A549 (cell line): ENCODE results near the gene PDZK1IP1. TPM values are rescaled to one million over a fixed set of nuclear protein-coding genes. Genes with fewer than 3 reads are reported as not detected.
"Not testable (repeated sequence)": the region's sequence is repeated elsewhere in the genome, so short reads cannot be mapped to it uniquely, and the experiment has no call there.

ENCODE experiments used
- ATAC-seq, 2 experiments: fragments of 200-7000 bp in 1 of 2; fragments of >200 bp in 1 of 2; cut with Nextera tagmentation in 1 of 2; cut with Tn5 transposase in 1 of 2; 3 replicates each; pipeline versions ENCODE4 v1.8.0 to v1.9.1; 2018 to 2020; ENCODE audit warnings: mild to moderate bottlenecking in 1 of 2, moderate library complexity in 1 of 2
- CTCF ChIA-PET: fragments of 300-600 bp; sonication (Branson Sonifier 250); formaldehyde crosslinking; extraction: SDS; loops from one replicate; lab custom pipeline; 2021; ENCODE audit warnings: antibody characterized with exemption, inconsistent platforms; lab: Yijun Ruan, JAX
- POLR2A ChIA-PET: fragments of 350-600 bp; formaldehyde crosslinking; extraction: SDS; loops from one replicate; lab custom pipeline; 2021; ENCODE audit warnings: antibody characterized with exemption, inconsistent platforms; lab: Yijun Ruan, JAX
- DNase-seq, 2 experiments: peaks; one replicate each; pipeline versions ENCODE4 v3.0.0 to v3.0.0-alpha.2; 2011 to 2016; ENCODE audit warnings: low read depth in 1 of 2, low spot score in 1 of 2
- FAIRE-seq: peaks from 2 replicates; lab custom pipeline; 2011; peaks lifted over from hg19 to GRCh38; lab: Jason Lieb, UNC
- H3K27ac ChIP-seq, 2 experiments: fragments of >200 bp; sonication (Bioruptor Twin); formaldehyde crosslinking; 3 replicates each; pipeline ENCODE4 v1.5.1; 2016 to 2017
- H3K4me1 ChIP-seq: fragments of >200 bp; sonication (Bioruptor Twin); formaldehyde crosslinking; 3 replicates; pipeline ENCODE4 v1.6.1; 2016
- H3K4me2 ChIP-seq: fragments of >200 bp; sonication (Bioruptor Twin); formaldehyde crosslinking; 3 replicates; pipeline ENCODE4 v1.6.1; 2016
- H3K4me3 ChIP-seq: fragments of >200 bp; sonication (Bioruptor Twin); formaldehyde crosslinking; 3 replicates; pipeline ENCODE4 v1.5.1; 2016
- H3K9me3 ChIP-seq: fragments of >200 bp; sonication (Bioruptor Twin); formaldehyde crosslinking; 3 replicates; pipeline ENCODE4 v1.6.1; 2016
- CBX2 ChIP-seq: fragments of 200-600 bp; sonication (generic); IDR thresholded peaks from 2 replicates; pipeline ENCODE4 v1.6.1; 2016; ENCODE audit warnings: low read depth, mild to moderate bottlenecking, borderline replicate concordance
- CTCF ChIP-seq: fragments of >200 bp; sonication (Bioruptor Twin); formaldehyde crosslinking; IDR thresholded peaks from 3 replicates; pipeline ENCODE4 v1.5.1; 2016
- EHMT2 ChIP-seq: fragments of 200-600 bp; sonication (generic); IDR thresholded peaks from 2 replicates; pipeline ENCODE4 v1.6.1; 2016; ENCODE audit warnings: antibody characterized with exemption, low read depth, mild to moderate bottlenecking, moderate library complexity
- EP300 ChIP-seq, 2 experiments: fragments of >200 bp; sonication (Bioruptor Twin); formaldehyde crosslinking; IDR thresholded peaks; 2 replicates in 1 of 2; 3 replicates in 1 of 2; pipeline ENCODE4 v1.6.1; 2016 to 2017
- FOSB ChIP-seq: fragments of 250-450 bp; sonication (Bioruptor Pico); IDR thresholded peaks from 2 replicates; pipeline ENCODE4 v1.5.0; 2020; ENCODE audit warnings: mild to moderate bottlenecking, moderate library complexity
- FOXS1 ChIP-seq: fragments of 250-450 bp; sonication (Bioruptor Pico); IDR thresholded peaks from 2 replicates; pipeline ENCODE4 v1.5.0; 2020; ENCODE audit warnings: mild to moderate bottlenecking, moderate library complexity
- HEYL ChIP-seq: fragments of 250-450 bp; sonication (Bioruptor Pico); IDR thresholded peaks from 2 replicates; pipeline ENCODE4 v1.8.0; 2021; ENCODE audit warnings: mild to moderate bottlenecking, moderate library complexity
- HMGXB4 ChIP-seq: fragments of 250-450 bp; sonication (Bioruptor Pico); IDR thresholded peaks from 2 replicates; pipeline ENCODE4 v1.5.0; 2021; ENCODE audit warnings: mild to moderate bottlenecking, moderate library complexity, borderline replicate concordance
- HOXA7 ChIP-seq: fragments of 250-450 bp; sonication (Bioruptor Pico); IDR thresholded peaks from 2 replicates; pipeline ENCODE4 v1.5.0; 2020; ENCODE audit warnings: mild to moderate bottlenecking, moderate library complexity
- HOXB13 ChIP-seq: fragments of 250-450 bp; sonication (Bioruptor Pico); IDR thresholded peaks from 2 replicates; pipeline ENCODE4 v1.5.0; 2020; ENCODE audit warnings: low read depth, mild to moderate bottlenecking, moderate library complexity
- JUN ChIP-seq, 2 experiments: fragments of >200 bp; sonication (Bioruptor Twin); formaldehyde crosslinking; IDR thresholded peaks; 2 replicates in 1 of 2; 3 replicates in 1 of 2; pipeline ENCODE4 v1.6.1; 2016 to 2017
- JUNB ChIP-seq: fragments of >200 bp; sonication (Bioruptor Twin); formaldehyde crosslinking; IDR thresholded peaks from 2 replicates; pipeline ENCODE4 v1.6.1; 2016
- KDM1A ChIP-seq: fragments of 200-600 bp; sonication (generic); IDR thresholded peaks from 2 replicates; pipeline ENCODE4 v1.6.1; 2016; ENCODE audit warnings: low read depth, mild to moderate bottlenecking
- MAX ChIP-seq: IDR thresholded peaks from 2 replicates; pipeline ENCODE4 v1.6.1; 2012
- NFE2L2 ChIP-seq: fragments of 150-350 bp; conservative IDR thresholded peaks from 2 replicates; pipeline ENCODE4 v1.6.1; 2014; ENCODE audit warnings: low read length
- NPAS2 ChIP-seq: fragments of 250-450 bp; sonication (Bioruptor Pico); IDR thresholded peaks from 2 replicates; pipeline ENCODE4 v1.8.0; 2022; ENCODE audit warnings: mild to moderate bottlenecking, moderate library complexity, borderline replicate concordance
- PHF8 ChIP-seq: fragments of 200-600 bp; sonication (generic); IDR thresholded peaks from 2 replicates; pipeline ENCODE4 v1.6.1; 2016; ENCODE audit warnings: low read depth, mild to moderate bottlenecking, antibody characterized with exemption, moderate library complexity, borderline replicate concordance
- POLR2A ChIP-seq: IDR thresholded peaks from 2 replicates; pipeline ENCODE4 v1.6.1; 2012; ENCODE audit warnings: mild to moderate bottlenecking, low read length
- RARB ChIP-seq: fragments of 250-450 bp; sonication (Bioruptor Pico); IDR thresholded peaks from 2 replicates; pipeline ENCODE4 v1.8.0; 2021; ENCODE audit warnings: mild to moderate bottlenecking, moderate library complexity
- RCOR1 ChIP-seq: fragments of 150-350 bp; IDR thresholded peaks from 2 replicates; pipeline ENCODE4 v1.6.1; 2014; ENCODE audit warnings: antibody characterized with exemption, low read length, low read depth
- SMC3 ChIP-seq: fragments of >200 bp; sonication (Bioruptor Twin); formaldehyde crosslinking; IDR thresholded peaks from 3 replicates; pipeline ENCODE4 v1.6.1; 2018; ENCODE audit warnings: inconsistent platforms
- SREBF2 ChIP-seq: fragments of 450-650 bp; IDR thresholded peaks from 2 replicates; pipeline ENCODE4 v1.6.1; 2014; ENCODE audit warnings: mild to moderate bottlenecking, moderate library complexity
- TFCP2L1 ChIP-seq: fragments of 250-450 bp; sonication (Bioruptor Pico); IDR thresholded peaks from 2 replicates; pipeline ENCODE4 v1.5.0; 2021; ENCODE audit warnings: mild to moderate bottlenecking
- ZNF302 ChIP-seq: fragments of 250-450 bp; sonication (Bioruptor Pico); IDR thresholded peaks from 2 replicates; pipeline ENCODE4 v1.9.0; 2021; ENCODE audit warnings: inconsistent platforms, mild to moderate bottlenecking, moderate library complexity
- ZSCAN20 ChIP-seq: fragments of 250-450 bp; sonication (Bioruptor Pico); IDR thresholded peaks from 2 replicates; pipeline ENCODE4 v1.8.0; 2022; ENCODE audit warnings: mild to moderate bottlenecking, moderate library complexity
- WGBS: methylation state at CpG from one replicate; pipeline ENCODE4 v1.1.6; 2017; ENCODE audit errors: missing lambda C conversion rate; 5-methylcytosine and 5-hydroxymethylcytosine counted together
- polyA plus RNA-seq, 4 experiments: library from polyadenylated mRNA; depleted of rRNA in 3 of 4; stranded (reverse); fragments of >200 nt; fragmentation: RNase III in 1 of 4; extraction: RNeasy Plus Mini Kit Qiagen cat#74134 plus additional on column Dnase treatment in 1 of 4; gene quantifications; 2 replicates in 3 of 4; 3 replicates in 1 of 4; pipeline ENCODE4 v1.2.3, GENCODE V29; 2011 to 2017

The PDZK1IP1 gene
- polyA plus RNA-seq, 2 of the 4 experiments (the other 2 are of a cell fraction): 2.2 to 6.4 TPM

DNA sequence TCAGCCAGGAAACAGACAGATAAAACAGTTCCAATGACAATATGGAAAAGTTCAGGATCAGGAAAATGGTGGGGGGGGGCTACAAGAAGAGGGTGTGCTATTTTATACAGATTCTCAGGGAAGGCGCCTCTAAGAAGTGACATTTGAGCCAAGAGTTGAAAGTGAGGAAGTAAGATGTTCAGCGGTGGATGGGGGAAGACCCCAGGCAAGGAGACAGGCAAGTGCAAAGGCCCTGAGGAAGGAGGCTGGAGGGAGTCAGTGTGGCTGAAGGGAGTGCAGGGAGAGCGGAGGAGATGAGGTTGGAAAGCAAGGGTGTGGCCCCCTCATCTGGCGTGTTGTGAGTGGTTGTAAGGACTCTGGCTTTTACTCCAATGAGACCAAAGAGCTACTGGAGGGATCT is 8.4 kb upstream of the PDZK1IP1 start:
- FAIRE-seq (no peak), DNase-seq (no peak), ATAC-seq (no peak)
- Histone ChIP-seq H3K4me1 (peaks cover under 1% of the 10 kb centered on the region; the same call in 2 of the 3 replicates), H3K9me3 (0 out of 3 replicates have a peak, but pooled peaks cover 4% of the 10 kb centered on the region), H3K4me3 (no peak overlapping the region), H3K27ac (no peak overlapping the region), H3K4me2 (no peak overlapping the region)
- no peak for TF ChIP-seq FOXS1 (CRISPR knock-in tag)
- no peak for TF ChIP-seq HMGXB4
- no peak for TF ChIP-seq TFCP2L1 (CRISPR knock-in tag)
- TF ChIP-seq HOXB13 (CRISPR knock-in tag): no peak
- TF ChIP-seq NPAS2 (CRISPR knock-in tag): no peak
- TF ChIP-seq RCOR1: no peak
- TF ChIP-seq EP300 (IDR thresholded peaks at IDR 0.05): no peak
- TF ChIP-seq HOXA7: no peak
- no peak for TF ChIP-seq JUN (IDR thresholded peaks at IDR 0.05)
- no peak for TF ChIP-seq EHMT2
- WGBS: 78% methylated on average over 4 of the region's 4 CpGs
- CTCF ChIA-PET: interaction anchor here (1.1 kb wide), 1 partner anchor 65 kb away, joined by 3 read pairs; no protein-coding TSS in a partner anchor
- POLR2A ChIA-PET: no interaction called here

DNA sequence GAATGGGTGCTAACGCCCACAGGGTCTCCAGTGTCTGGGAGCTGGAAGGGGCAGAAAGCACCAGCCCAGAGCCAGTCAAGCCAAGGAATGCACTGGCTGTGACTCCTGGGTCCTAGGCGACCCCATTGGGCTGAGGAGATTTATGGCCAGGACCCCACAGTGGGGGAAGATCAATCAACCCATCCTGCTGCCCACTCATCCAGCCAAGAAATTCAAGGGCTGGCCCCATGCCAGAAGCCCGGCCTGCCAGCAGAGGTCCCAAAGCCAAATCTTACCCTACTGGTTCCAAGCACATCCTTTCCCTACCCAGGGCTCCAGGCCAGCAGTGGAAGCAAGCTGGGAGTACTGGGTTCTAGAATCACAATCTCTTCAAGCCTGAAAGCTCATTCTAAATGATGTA is 6.8 kb upstream of the PDZK1IP1 start:
- no peak overlapping the region for H3K4me3 ChIP-seq
- 50% methylated on average over 2 of the region's 3 CpGs for WGBS
- POLR2A ChIA-PET: no interaction called here
- FAIRE-seq: no peak
- TF ChIP-seq TFCP2L1 (CRISPR knock-in tag) (no peak), NFE2L2 (no peak), HMGXB4 (no peak), FOSB (CRISPR knock-in tag) (no peak), PHF8 (no peak), KDM1A (no peak), HOXA7 (no peak), SREBF2 (no peak), HEYL (CRISPR knock-in tag) (no peak), POLR2A (no peak), MAX (no peak), SMC3 (no peak), ZNF302 (CRISPR knock-in tag) (no peak), RARB (no peak), CTCF (no peak), FOXS1 (CRISPR knock-in tag) (no peak), JUNB (no peak), EHMT2 (no peak), ZSCAN20 (no peak), CBX2 (no peak)
- TF ChIP-seq, all 56 proteins: peak for 0
- H3K9me3 ChIP-seq: no peaks in the 10 kb centered on the region
- DNase-seq (no peak), ATAC-seq (no peak)
- CTCF ChIA-PET: interaction anchor here (0.9 to 10.5 kb wide), 2 partner anchors 9 to 19 kb away, joined by 3 to 142 read pairs; no protein-coding TSS in a partner anchor
- no peak overlapping the region for H3K27ac ChIP-seq
- no peak overlapping the region for H3K4me2 ChIP-seq
- peaks cover 16% of the 10 kb centered on the region for H3K4me1 ChIP-seq

GRCh38 chr1:47195981-47196380 is 6.1 kb upstream of the PDZK1IP1 start:
- H3K27ac ChIP-seq, H3K4me2 ChIP-seq, FAIRE-seq, POLR2A ChIA-PET, ATAC-seq, H3K4me3 ChIP-seq, DNase-seq, H3K9me3 ChIP-seq: not testable (repeated sequence)
- peaks cover 23% of the 10 kb centered on the region for H3K4me1 ChIP-seq
- 88% methylated on average over 9 of the region's 9 CpGs for WGBS
- CTCF ChIA-PET: interaction anchor here (10.5 kb wide), 1 partner anchor 19 kb away, joined by 142 read pairs; no protein-coding TSS in a partner anchor
